GM11168 (cell line): ENCODE results near the gene ZNF568.

Experiments
- in situ Hi-C: fragments of 300-500 bp; cut with MboI; formaldehyde crosslinking; loops from one replicate; pipeline ENCODE4 v1.12.0; 2022; ENCODE audit warnings: low sequenced_read_pairs; ENCODE audit not compliant: unreplicated experiment

ZNF568 gene

GRCh38 chr19:36915992-36916830, at the start of gene ZNF568, which contains the start of gene ZNF829:
Gene ZNF568 (plus strand): TSS chr19:36916332. CDS start chr19:36922771, 6,439 bp downstream.
Gene ZNF829 (minus strand): TSS chr19:36916291. CDS start chr19:36915167, 1,124 bp downstream.
- in situ Hi-C loops: no loop called here

- in situ Hi-C loops: no loop called here
Observed at GRCh38 chr19:36876993-36877938, 38.9 kb upstream of the ZNF568 start.

GRCh38 chr19:36891768-36892357, 24.3 kb upstream of the ZNF568 start:
- in situ Hi-C loops: no loop called here

GRCh38 chr19:36894849-36895383, 21.2 kb upstream of the ZNF568 start:
- in situ Hi-C loops: no loop called here

- in situ Hi-C loops: no loop called here
Observed at GRCh38 chr19:36898422-36898821, 17.7 kb upstream of the ZNF568 start.

GRCh38 chr19:36916991-36917390, 859 bp downstream of the ZNF568 start:
- in situ Hi-C loops: no loop called here

GRCh38 chr19:36918090-36918489, 2.0 kb downstream of the ZNF568 start:
- in situ Hi-C loops: no loop called here

- in situ Hi-C loops: no loop called here
Observed at GRCh38 chr19:36931684-36932083, 15.6 kb downstream of the ZNF568 start.

GRCh38 chr19:36939153-36939552, 23.0 kb downstream of the ZNF568 start:
- in situ Hi-C loops: no loop called here

- in situ Hi-C loops: no loop called here
Observed at GRCh38 chr19:36950335-36951119, 34.4 kb downstream of the ZNF568 start.

- in situ Hi-C loops: no loop called here
Observed at GRCh38 chr19:36962346-36962745, 46.2 kb downstream of the ZNF568 start.

GRCh38 chr19:36963280-36963679, 47.1 kb downstream of the ZNF568 start:
- in situ Hi-C loops: no loop called here

GRCh38 chr19:36972571-36972970, 56.4 kb downstream of the ZNF568 start:
- in situ Hi-C loops: no loop called here

- in situ Hi-C loops: no loop called here
Observed at GRCh38 chr19:36973021-36973843, 57.1 kb downstream of the ZNF568 start.

GRCh38 chr19:36973844-36974195, 57.7 kb downstream of the ZNF568 start:
- in situ Hi-C loops: no loop called here

GRCh38 chr19:36986131-36986530, 70.0 kb downstream of the ZNF568 start:
- in situ Hi-C loops: no loop called here

GRCh38 chr19:36986601-36987000, 70.5 kb downstream of the ZNF568 start:
- in situ Hi-C loops: no loop called here

- in situ Hi-C loops: no loop called here
Observed at GRCh38 chr19:36987091-36987490, 71.0 kb downstream of the ZNF568 start.
